Keratinocyte (primary cell): ENCODE data around the gene ANO10.

Experiments
- CTCF ChIP-seq, 3 experiments: IDR thresholded peaks in 1 of 3; conservative IDR thresholded peaks in 1 of 3; optimal IDR thresholded peaks in 1 of 3; 2 replicates in 2 of 3; 3 replicates in 1 of 3; pipeline versions ENCODE3 to v1.5.1; 2011; ENCODE audit warnings: low read length in 3 of 3, mild to moderate bottlenecking in 3 of 3, moderate library complexity in 2 of 3, control low read depth in 1 of 3, inconsistent platforms in 1 of 3; ENCODE audit not compliant: insufficient read depth in 2 of 3; ENCODE audit errors: extremely low read depth in 1 of 3
- EZH2 ChIP-seq: IDR thresholded peaks from one replicate; pipeline ENCODE4 v1.6.1; 2012; ENCODE audit warnings: inconsistent platforms, mild to moderate bottlenecking, low read length, moderate library complexity

GRCh38 chr3:43426388-43426787, 195.4 kb downstream of the ANO10 start:
- TF ChIP-seq CTCF (optimal IDR thresholded peaks at IDR 0.05 in 1 of 3, IDR thresholded peaks at IDR 0.05 in 1 of 3, conservative IDR thresholded peaks at IDR 0.05 in 1 of 3; ENCODE audit: extremely low read depth in 1 of 3, insufficient read depth in 2 of 3, low read length in 3 of 3) (no peak), EZH2 (no peak)
